ENCODE measurements around the gene NCEH1. TPM values are rescaled to one million over a fixed set of nuclear protein-coding genes. Genes with fewer than 3 reads are reported as not detected.

The NCEH1 gene
- total and polyA plus RNA-seq, 9 of the 15 experiments (the other 6 are each of a cell fraction or from before 2014, with no cell fraction given), result 1.3 to 5.0 (median 2.8) TPM

DNA sequence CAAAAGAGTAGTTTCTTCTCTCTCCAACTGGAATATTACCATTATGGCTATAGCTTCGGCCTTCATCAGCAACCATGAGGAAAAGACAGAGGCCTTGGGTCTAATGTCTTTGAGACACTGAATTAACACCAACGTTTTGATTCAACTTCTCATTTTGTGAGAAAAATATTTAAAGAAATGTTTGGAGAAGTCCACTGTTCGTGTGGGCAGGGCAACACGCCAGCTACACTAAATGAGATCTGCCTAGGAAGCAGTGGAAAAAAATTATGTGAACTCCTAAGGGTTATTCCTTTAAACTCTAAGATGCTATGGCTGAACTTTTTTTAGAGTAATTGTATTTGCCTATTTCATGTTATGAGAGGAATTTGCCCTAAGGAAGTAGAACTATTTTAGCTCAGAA lies 41.8 kb downstream of the NCEH1 start:
- Histone ChIP-seq H3K9me3 (replicated peaks; ENCODE audit: control insufficient read depth, insufficient read depth, low read depth, low read length) (0 out of 2 replicates have a peak, but pooled peaks cover 3% of the 10 kb centered on the region), H3K4me1 (replicated peaks in 1 of 2; ENCODE audit: control insufficient read depth in 2 of 2, insufficient read depth in 2 of 2, low read length in 2 of 2) (no peaks in the 10 kb centered on the region), H3K4me2 (ENCODE audit: insufficient read depth, low read length) (no peak overlapping the region), H4K20me1 (replicated peaks; ENCODE audit: control insufficient read depth, insufficient read depth, low read length) (no peaks in the 10 kb centered on the region), H3K79me2 (ENCODE audit: control insufficient read depth, insufficient read depth, low read length) (no peaks in the 10 kb centered on the region), H3K36me3 (ENCODE audit: control insufficient read depth, insufficient read depth, low read length) (no peaks in the 10 kb centered on the region), H3K4me3 (no peak overlapping the region), H2AFZ (ENCODE audit: low read depth, low read length) (no peak overlapping the region), H3K9me1 (ENCODE audit: control insufficient read depth, insufficient read depth, low read length) (no peaks in the 10 kb centered on the region), H3K27me3 (ENCODE audit: control insufficient read depth in 2 of 2, insufficient read depth in 2 of 2, low read length in 2 of 2) (no peaks in the 10 kb centered on the region), H3K27ac (ENCODE audit: extremely low read depth, low read depth, low read length) (no peak overlapping the region), H3K9ac (ENCODE audit: insufficient read depth in 1 of 2, low read depth in 2 of 2, low read length in 2 of 2) (no peak overlapping the region)
- DNase-seq (ENCODE audit: extremely low read depth in 1 of 4, low spot score in 3 of 4) (no peak), ATAC-seq (no peak), FAIRE-seq (no peak)
- BruUV-seq (replicated peaks), result no TSS peak
- POLR2A ChIA-PET, result interaction anchor here (0.7 kb wide), 1 partner anchor 1055 kb away, joined by 4 read pairs; no protein-coding TSS in a partner anchor
- intact Hi-C loops (cut with micrococcal nuclease) (loop anchor here (5.0 kb wide), 1 partner anchor 832 kb away; no protein-coding TSS in a partner anchor), in situ Hi-C loops (cut with MboI) (no loop called here)
- no peak for TF ChIP-seq SMAD1 (IDR thresholded peaks at IDR 0.05; ENCODE audit: low read depth, low read length, partially characterized antibody)
- no peak for TF ChIP-seq HNRNPUL1 (IDR thresholded peaks at IDR 0.05; ENCODE audit: low read length)
- TF ChIP-seq PHB (CRISPR knock-in tag; IDR thresholded peaks at IDR 0.05), result no peak
- TF ChIP-seq ZNF436 (CRISPR knock-in tag; IDR thresholded peaks at IDR 0.05), result no peak
- no peak for TF ChIP-seq NR2C2 (CRISPR knock-in tag; IDR thresholded peaks at IDR 0.05)
- TF ChIP-seq NR2C2 (tag; IDR thresholded peaks at IDR 0.05), result no peak
- CTCF ChIA-PET (ENCODE audit: low intra/inter-chr PET ratio), result no interaction called here
- WGBS (ENCODE audit: insufficient coverage, low coverage, missing lambda C conversion rate), result 36% methylated on average over 4 of the region's 4 CpGs
